HG03354 (cell line): Measurements from ENCODE around the gene FALEC.
"Not testable (repeated sequence)": the region's sequence is repeated elsewhere in the genome, so short reads cannot be mapped to it uniquely, and the experiment has no call there.

Source experiments
- ATAC-seq: cut with Tn5 transposase; IDR thresholded peaks from one replicate; pipeline ENCODE4 v1.9.1; 2021; ENCODE audit warnings: mild to moderate bottlenecking; ENCODE audit not compliant: unreplicated experiment, poor library complexity, severe bottlenecking

The FALEC gene

DNA sequence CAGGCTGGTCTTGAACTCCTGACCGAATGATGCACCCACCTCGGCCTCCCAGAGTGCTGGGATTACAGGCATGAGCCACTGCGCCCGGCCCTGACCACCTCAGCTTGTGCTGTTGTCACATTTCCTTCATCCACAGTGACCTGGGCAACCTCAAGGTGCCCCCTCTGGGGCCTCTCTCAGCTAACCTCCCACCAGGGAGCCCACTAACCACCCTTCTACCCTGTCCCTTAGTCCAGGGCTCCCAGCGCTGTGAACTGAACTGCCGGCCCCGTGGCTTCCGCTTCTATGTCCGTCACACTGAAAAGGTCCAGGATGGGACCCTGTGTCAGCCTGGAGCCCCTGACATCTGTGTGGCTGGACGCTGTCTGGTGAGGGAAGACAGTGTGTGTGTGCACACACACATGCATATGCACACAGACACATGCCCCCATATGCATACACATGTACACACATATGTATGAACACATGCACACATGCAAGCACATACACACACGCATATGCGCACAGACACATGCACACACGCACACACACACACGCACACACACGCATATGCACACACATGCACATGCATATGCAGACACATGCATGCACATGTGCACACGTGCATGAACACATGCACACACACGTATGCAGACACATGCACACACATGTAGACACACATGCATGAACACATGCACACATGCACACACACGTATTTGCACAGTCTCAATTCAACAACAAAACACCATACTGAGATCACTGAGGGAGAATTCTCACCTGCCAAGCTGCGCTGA, 39.8 kb downstream of the FALEC start:
- no peak for ATAC-seq

GRCh38 chr1:150555971-150556865, 40.7 kb downstream of the FALEC start:
- ATAC-seq: no peak

DNA sequence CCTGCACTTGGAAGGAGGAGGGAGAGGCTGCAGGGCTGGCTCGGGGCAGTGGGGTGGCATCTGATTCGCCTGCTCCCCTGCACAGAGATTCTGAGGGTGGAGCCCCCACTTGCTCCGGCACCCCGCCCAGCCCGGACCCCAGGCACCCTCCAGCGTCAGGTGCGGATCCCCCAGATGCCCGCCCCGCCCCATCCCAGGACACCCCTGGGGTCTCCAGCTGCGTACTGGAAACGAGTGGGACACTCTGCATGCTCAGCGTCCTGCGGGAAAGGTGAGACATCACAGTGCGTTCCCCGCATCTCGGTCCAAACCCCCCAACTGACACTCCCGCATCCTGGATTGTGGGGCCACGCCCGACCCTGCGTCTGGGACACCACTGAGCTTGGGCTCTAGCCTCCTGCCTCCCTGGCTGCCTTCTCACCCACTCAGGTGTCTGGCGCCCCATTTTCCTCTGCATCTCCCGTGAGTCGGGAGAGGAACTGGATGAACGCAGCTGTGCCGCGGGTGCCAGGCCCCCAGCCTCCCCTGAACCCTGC, 41.6 kb downstream of the FALEC start:
- no peak for ATAC-seq

DNA sequence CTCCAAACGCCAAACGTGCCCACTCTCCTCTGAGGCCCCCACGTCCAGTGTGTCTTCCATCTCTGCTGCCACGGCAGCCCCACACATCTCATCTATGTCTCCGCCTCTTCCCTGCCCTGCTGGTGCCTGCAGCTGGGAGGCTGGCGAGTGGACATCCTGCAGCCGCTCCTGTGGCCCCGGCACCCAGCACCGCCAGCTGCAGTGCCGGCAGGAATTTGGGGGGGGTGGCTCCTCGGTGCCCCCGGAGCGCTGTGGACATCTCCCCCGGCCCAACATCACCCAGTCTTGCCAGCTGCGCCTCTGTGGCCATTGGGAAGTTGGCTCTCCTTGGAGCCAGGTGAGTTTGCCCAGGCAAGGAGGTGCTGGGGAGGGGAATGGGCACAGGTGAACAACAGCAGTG, 42.3 kb downstream of the FALEC start:
- no peak for ATAC-seq

- ATAC-seq: no peak
Observed at GRCh38 chr1:150558303-150558704, 42.8 kb downstream of the FALEC start.

DNA sequence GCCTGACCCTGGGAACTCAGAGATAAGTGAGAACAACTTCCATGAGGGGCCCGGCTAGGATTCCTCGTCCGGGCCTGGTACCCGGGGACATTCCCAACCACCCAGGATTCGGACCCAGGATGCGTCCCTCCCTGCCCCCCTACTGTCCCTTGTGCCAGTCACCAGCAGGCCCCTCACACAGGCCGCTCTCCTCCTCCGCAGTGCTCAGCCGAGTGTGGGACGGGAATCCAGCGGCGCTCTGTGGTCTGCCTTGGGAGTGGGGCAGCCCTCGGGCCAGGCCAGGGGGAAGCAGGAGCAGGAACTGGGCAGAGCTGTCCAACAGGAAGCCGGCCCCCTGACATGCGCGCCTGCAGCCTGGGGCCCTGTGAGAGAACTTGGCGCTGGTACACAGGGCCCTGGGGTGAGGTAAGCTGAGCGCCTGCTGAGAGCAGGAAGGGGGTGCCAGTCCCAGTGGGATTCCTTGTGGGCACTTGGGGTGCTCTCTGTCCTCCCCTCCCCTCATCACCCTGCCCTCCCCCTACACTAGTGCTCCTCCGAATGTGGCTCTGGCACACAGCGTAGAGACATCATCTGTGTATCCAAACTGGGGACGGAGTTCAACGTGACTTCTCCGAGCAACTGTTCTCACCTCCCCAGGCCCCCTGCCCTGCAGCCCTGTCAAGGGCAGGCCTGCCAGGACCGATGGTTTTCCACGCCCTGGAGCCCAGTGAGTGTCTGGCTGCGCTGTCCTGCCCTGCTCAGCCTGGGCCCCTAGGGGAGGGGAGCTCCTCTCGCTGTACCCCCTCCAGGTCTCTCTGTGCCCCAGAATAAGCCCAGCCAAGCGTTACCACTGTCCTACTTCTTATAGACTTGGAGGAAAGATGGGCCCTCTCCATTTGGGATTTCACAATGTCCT, 43.5 kb downstream of the FALEC start:
- ATAC-seq: no peak

DNA sequence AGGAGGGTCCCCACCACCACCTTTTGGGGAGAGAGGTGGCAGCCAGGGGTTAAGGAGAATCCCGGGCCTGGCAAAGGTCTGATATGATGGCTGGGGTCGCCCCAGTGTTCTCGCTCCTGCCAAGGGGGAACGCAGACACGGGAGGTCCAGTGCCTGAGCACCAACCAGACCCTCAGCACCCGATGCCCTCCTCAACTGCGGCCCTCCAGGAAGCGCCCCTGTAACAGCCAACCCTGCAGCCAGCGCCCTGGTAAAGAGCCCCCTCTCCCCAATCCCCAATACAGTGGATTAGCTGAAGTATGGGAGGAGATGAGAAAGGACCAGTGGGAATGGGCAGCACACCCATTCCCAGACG, 44.1 kb downstream of the FALEC start:
- ATAC-seq: no peak

DNA sequence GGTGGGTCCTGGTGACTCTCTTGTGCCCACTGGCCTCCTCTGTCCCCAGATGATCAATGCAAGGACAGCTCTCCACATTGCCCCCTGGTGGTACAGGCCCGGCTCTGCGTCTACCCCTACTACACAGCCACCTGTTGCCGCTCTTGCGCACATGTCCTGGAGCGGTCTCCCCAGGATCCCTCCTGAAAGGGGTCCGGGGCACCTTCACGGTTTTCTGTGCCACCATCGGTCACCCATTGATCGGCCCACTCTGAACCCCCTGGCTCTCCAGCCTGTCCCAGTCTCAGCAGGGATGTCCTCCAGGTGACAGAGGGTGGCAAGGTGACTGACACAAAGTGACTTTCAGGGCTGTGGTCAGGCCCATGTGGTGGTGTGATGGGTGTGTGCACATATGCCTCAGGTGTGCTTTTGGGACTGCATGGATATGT, 44.5 kb downstream of the FALEC start:
- no peak for ATAC-seq

GRCh38 chr1:150560576-150561253, 45.2 kb downstream of the FALEC start:
- ATAC-seq: peak; percentile 44

GRCh38 chr1:150561254-150561973, 45.9 kb downstream of the FALEC start:
- ATAC-seq: peak; percentile 3

DNA sequence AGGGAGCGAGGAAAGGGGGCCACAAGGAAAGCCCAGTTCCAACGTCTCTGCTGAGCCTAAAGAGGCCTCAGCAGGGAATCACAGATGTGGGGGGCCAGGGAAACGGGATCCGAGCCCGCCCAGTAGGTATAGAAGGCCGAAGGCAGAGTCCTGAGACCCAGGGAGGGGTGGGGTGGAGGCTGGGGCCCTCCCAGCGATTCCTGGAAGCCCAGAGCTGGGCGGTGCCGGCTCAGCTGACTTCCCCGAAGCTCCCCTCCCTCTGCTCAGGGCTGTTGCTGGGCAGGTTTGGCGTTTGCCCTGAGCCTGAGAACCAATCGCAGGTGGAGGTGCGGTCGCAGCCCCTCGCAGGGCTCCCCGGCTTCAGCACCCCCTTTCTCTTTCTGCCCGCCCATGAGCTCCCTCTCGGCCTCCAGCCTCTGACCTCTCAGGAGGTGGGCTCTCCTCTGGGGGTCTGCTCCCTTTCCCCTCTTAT, 46.5 kb downstream of the FALEC start:
- peak; percentile 41 for ATAC-seq

GRCh38 chr1:150562446-150563339, 47.1 kb downstream of the FALEC start:
- ATAC-seq: peak; percentile 45

- ATAC-seq: no peak
Observed at GRCh38 chr1:150563340-150564038, 47.9 kb downstream of the FALEC start.

DNA sequence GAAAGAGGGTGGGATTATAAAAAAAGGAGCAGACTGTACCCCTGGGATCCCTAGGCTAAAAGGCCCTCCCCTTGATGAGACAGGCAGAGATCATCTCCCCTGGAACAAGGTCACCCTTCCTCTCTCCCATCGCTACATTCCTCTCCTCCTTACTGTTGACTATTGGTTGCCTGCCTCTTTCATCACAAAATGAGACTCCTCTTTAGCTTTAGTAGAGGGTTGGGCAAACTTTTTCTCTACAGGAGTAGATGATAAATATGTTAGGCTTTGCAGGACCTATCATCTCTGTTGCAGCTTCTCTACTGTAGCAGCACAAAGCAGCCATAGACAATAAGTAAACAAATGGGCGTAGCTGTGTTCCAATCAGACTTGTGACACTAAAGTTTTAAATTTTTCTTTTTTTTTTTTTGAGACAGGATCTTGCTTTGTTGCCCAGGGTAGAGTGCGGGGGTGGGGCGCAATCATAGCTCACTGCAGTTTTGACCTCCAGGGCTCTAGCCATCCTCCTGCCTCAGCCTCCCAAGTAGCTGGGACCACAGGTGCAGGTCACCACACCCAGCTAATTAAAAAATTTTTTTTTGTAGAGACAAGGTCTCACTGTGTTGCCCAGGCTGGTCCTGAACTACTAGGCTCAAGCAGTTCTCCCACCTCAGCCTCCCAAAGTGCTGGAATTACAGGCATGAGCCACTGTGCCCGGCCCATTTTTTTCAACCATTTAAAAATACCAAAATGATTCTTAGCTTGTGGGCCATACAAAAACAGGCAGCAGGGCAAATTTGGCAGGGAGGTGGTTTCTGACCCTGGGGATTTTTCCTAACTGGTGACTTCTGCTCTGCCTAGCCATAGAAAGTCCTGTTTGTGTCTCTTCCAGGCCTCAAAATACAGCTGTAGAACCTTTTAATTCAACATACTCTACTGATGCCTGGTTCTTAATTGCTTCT, 48.8 kb downstream of the FALEC start:
- ATAC-seq: no peak

DNA sequence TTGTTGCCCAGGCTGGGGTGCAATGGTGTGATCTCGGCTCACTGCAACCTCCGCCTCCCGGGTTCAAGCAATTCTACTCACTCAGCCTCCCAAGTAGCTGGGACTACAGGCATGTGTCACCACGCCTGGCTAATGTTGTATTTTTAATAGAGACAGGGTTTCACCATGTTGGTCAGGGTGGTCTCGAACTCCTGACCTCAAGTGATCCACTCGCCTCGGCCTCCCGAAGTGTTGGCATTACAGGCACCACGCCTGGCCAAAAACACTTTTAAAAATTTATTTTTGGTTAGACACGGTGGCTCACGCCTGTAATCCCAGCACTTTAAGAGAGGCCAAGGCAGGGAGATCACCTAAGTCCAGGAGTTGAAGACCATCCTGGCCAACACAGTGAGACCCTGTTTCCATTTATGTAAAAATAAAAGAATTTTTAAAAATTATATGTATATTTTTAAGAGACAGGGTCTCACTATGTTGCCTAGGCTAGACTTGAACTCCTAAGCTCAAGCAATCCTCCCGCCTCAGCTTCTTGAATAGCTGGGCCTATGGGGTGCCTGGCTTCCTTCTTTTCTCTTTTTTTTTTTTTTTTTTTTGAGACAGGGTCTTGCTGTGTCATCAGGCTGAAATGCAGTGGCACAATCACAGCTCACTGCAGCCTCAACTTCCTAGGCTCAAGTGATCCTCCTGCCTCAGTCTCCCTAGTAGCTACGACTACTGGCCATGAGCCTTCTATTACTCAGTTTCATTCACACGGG, 49.9 kb downstream of the FALEC start:
- ATAC-seq: not testable (repeated sequence)
